Activated T-cell treated with anti-CD3 and anti-CD28 coated beads for 48 hours (primary cell): ENCODE data around the gene C4orf50.

Experiments used
- DNase-seq: peaks from one replicate; pipeline ENCODE4 v3.0.0-alpha.2; 2020; ENCODE audit warnings: low read depth

C4orf50 gene

GRCh38 chr4:6018331-6018730 lies at the start of gene C4orf50:
TSS of gene C4orf50 (minus strand) at chr4:6018431.
- DNase-seq = no peak

GRCh38 chr4:6065934-6066590 lies 47.8 kb upstream of the C4orf50 start:
- no peak for DNase-seq

GRCh38 chr4:6065166-6065565 lies 46.9 kb upstream of the C4orf50 start:
- no peak for DNase-seq

- DNase-seq = no peak
These were observed 46.2 kb upstream of the C4orf50 start for GRCh38 chr4:6064383-6064782.

GRCh38 chr4:6063684-6064083 lies 45.5 kb upstream of the C4orf50 start:
- DNase-seq = no peak

GRCh38 chr4:6062133-6062532 lies 43.9 kb upstream of the C4orf50 start:
- no peak for DNase-seq

- DNase-seq = no peak
These were observed 41.2 kb upstream of the C4orf50 start for GRCh38 chr4:6059375-6059805.

GRCh38 chr4:6058531-6059374 lies 40.5 kb upstream of the C4orf50 start:
- no peak for DNase-seq

- DNase-seq = no peak
These were observed 38.9 kb upstream of the C4orf50 start for GRCh38 chr4:6056976-6057766.

GRCh38 chr4:6055436-6055835 lies 37.2 kb upstream of the C4orf50 start:
- no peak for DNase-seq

GRCh38 chr4:6055030-6055429 lies 36.8 kb upstream of the C4orf50 start:
- no peak for DNase-seq

GRCh38 chr4:6054162-6054922 lies 36.1 kb upstream of the C4orf50 start:
- no peak for DNase-seq

GRCh38 chr4:6052679-6053078 lies 34.4 kb upstream of the C4orf50 start:
- no peak for DNase-seq

GRCh38 chr4:6050551-6050950 lies 32.3 kb upstream of the C4orf50 start:
- DNase-seq = no peak

GRCh38 chr4:6049985-6050384 lies 31.8 kb upstream of the C4orf50 start:
- no peak for DNase-seq

GRCh38 chr4:6049278-6049677 lies 31.0 kb upstream of the C4orf50 start:
- no peak for DNase-seq

GRCh38 chr4:6048537-6048936 lies 30.3 kb upstream of the C4orf50 start:
- no peak for DNase-seq

- DNase-seq = no peak
These were observed 29.0 kb upstream of the C4orf50 start for GRCh38 chr4:6047130-6047673.

- DNase-seq = no peak
These were observed 28.4 kb upstream of the C4orf50 start for GRCh38 chr4:6046526-6047129.

GRCh38 chr4:6044805-6045204 lies 26.6 kb upstream of the C4orf50 start:
- DNase-seq = no peak

GRCh38 chr4:6044276-6044675 lies 26.0 kb upstream of the C4orf50 start:
- no peak for DNase-seq
